Fibroblast of the aortic adventitia (primary cell): ENCODE results near the gene CDH23. TPM values are rescaled to one million over a fixed set of nuclear protein-coding genes. Genes with fewer than 3 reads are reported as not detected.

Experiments used
- DNase-seq: peaks from one replicate; pipeline ENCODE4 v3.0.0-alpha.2; 2010; ENCODE audit warnings: low read depth
- H3K4me3 ChIP-seq: 2 replicates; pipeline ENCODE4 v1.5.1; 2011; ENCODE audit warnings: low read depth, mild to moderate bottlenecking, control low read depth, low read length, moderate library complexity
- CTCF ChIP-seq: IDR thresholded peaks from 2 replicates; pipeline ENCODE4 v1.5.1; 2011; ENCODE audit warnings: mild to moderate bottlenecking, low read length, control low read depth, inconsistent platforms; ENCODE audit not compliant: insufficient read depth
- total RNA-seq: library from RNA; depleted of rRNA; stranded (reverse); fragments of >200 nt; gene quantifications from 2 replicates; pipeline ENCODE4 v1.2.3, GENCODE V29; 2012; ENCODE audit warnings: low replicate concordance

CDH23 gene
- total RNA-seq, 1 donor = 0.27 TPM

GRCh38 chr10:71779641-71780040 lies 382.9 kb downstream of the CDH23 start:
- DNase-seq = no peak
- no peak overlapping the region for H3K4me3 ChIP-seq
- TF ChIP-seq CTCF = no peak

GRCh38 chr10:71780156-71780555 lies 383.4 kb downstream of the CDH23 start:
- no peak for DNase-seq
- no peak overlapping the region for H3K4me3 ChIP-seq
- no peak for TF ChIP-seq CTCF

- no peak for TF ChIP-seq CTCF
- DNase-seq = no peak
- no peak overlapping the region for H3K4me3 ChIP-seq
Measured at GRCh38 chr10:71780719-71781118, 384.0 kb downstream of the CDH23 start.

- TF ChIP-seq CTCF = no peak
- DNase-seq = no peak
- H3K4me3 ChIP-seq = no peak overlapping the region
Measured at GRCh38 chr10:71782221-71782916, 385.6 kb downstream of the CDH23 start.

GRCh38 chr10:71782917-71783490 lies 386.3 kb downstream of the CDH23 start:
- DNase-seq = no peak
- no peak for TF ChIP-seq CTCF
- H3K4me3 ChIP-seq = no peak overlapping the region

- DNase-seq = no peak
- H3K4me3 ChIP-seq = no peak overlapping the region
- TF ChIP-seq CTCF = no peak
Measured at GRCh38 chr10:71783917-71784678, 387.4 kb downstream of the CDH23 start.
